GM18520 (cell line): ENCODE data around the gene PRELP.
"Not testable (repeated sequence)": the region's sequence is repeated elsewhere in the genome, so short reads cannot be mapped to it uniquely, and the experiment has no call there.

ENCODE experiments used
- ATAC-seq: cut with Tn5 transposase; IDR thresholded peaks from one replicate; pipeline ENCODE4 v1.9.1; 2021; ENCODE audit not compliant: unreplicated experiment

Gene PRELP

GRCh38 chr1:203504400-203505250 lies 29.0 kb downstream of the PRELP start:
- ATAC-seq: no peak

GRCh38 chr1:203505526-203506204 lies 30.1 kb downstream of the PRELP start:
- ATAC-seq: no peak

GRCh38 chr1:203506858-203507626 lies 31.4 kb downstream of the PRELP start:
- ATAC-seq: no peak

- no peak for ATAC-seq
Measured at GRCh38 chr1:203507759-203508158, 32.2 kb downstream of the PRELP start.

GRCh38 chr1:203508463-203509073 lies 33.0 kb downstream of the PRELP start:
- ATAC-seq: no peak

GRCh38 chr1:203509135-203509534 lies 33.5 kb downstream of the PRELP start:
- no peak for ATAC-seq

GRCh38 chr1:203511513-203511912 lies 35.9 kb downstream of the PRELP start:
- no peak for ATAC-seq

- no peak for ATAC-seq
Measured at GRCh38 chr1:203511930-203512329, 36.3 kb downstream of the PRELP start.

- ATAC-seq: no peak
Measured at GRCh38 chr1:203512517-203512847, 36.9 kb downstream of the PRELP start.

- no peak for ATAC-seq
Measured at GRCh38 chr1:203512848-203513584, 37.4 kb downstream of the PRELP start.

- ATAC-seq: no peak
Measured at GRCh38 chr1:203513585-203514031, 38.0 kb downstream of the PRELP start.

GRCh38 chr1:203516184-203516583 lies 40.6 kb downstream of the PRELP start:
- ATAC-seq: no peak

GRCh38 chr1:203516906-203517305 lies 41.3 kb downstream of the PRELP start:
- ATAC-seq: no peak

GRCh38 chr1:203517426-203518110 lies 42.0 kb downstream of the PRELP start:
- no peak for ATAC-seq

GRCh38 chr1:203518139-203518538 lies 42.5 kb downstream of the PRELP start:
- not testable (repeated sequence) for ATAC-seq

GRCh38 chr1:203518541-203518940 lies 42.9 kb downstream of the PRELP start:
- no peak for ATAC-seq

GRCh38 chr1:203519053-203519840 lies 43.6 kb downstream of the PRELP start:
- ATAC-seq: no peak

GRCh38 chr1:203519896-203520295 lies 44.3 kb downstream of the PRELP start:
- ATAC-seq: no peak

GRCh38 chr1:203520315-203520714 lies 44.7 kb downstream of the PRELP start:
- no peak for ATAC-seq
